ENCODE measurements around the gene DARS1. TPM values are rescaled to one million over a fixed set of nuclear protein-coding genes. Genes with fewer than 3 reads are reported as not detected.

Gene DARS1
- total RNA-seq, 1 experiment from 2014 or later, result 85.3 TPM

- H3K4me1 ChIP-seq (ENCODE audit: control insufficient read depth, insufficient read depth, low read length), result peaks cover 9% of the 10 kb centered on the region; the same call in 1 of the 2 replicates
These were observed 109.8 kb downstream of the DARS1 start for GRCh38 chr2:135875491-135876065.

GRCh38 chr2:135874777-135875365 lies 110.6 kb downstream of the DARS1 start:
- intact Hi-C loops (cut with micrococcal nuclease; ENCODE audit: unreplicated experiment), result no loop called here
- CTCF ChIA-PET, result interaction anchor here (0.6 kb wide), 1 partner anchor 1259 kb away, joined by 3 read pairs; no protein-coding TSS in a partner anchor
- no peaks in the 10 kb centered on the region for H3K27me3 ChIP-seq (ENCODE audit: control insufficient read depth, insufficient read depth, low read length)
- peak overlapping the region; percentile 68 to 78 for H3K4me3 ChIP-seq (ENCODE audit: low read depth in 2 of 2, low read length in 2 of 2)
- POLR2A ChIA-PET, result no interaction called here
- peaks cover 2% of the 10 kb centered on the region; the same call in 1 of the 2 replicates for H3K36me3 ChIP-seq (ENCODE audit: control insufficient read depth, insufficient read depth, low read length)
- in situ Hi-C loops (cut with HindIII; ENCODE audit: low pct_unique_long_range_greater_than_20kb, low sequenced_read_pairs), result no loop called here
- H3K9me3 ChIP-seq (ENCODE audit: control insufficient read depth, insufficient read depth, low read depth, low read length), result no peaks in the 10 kb centered on the region
- TF ChIP-seq, protein P1, sequence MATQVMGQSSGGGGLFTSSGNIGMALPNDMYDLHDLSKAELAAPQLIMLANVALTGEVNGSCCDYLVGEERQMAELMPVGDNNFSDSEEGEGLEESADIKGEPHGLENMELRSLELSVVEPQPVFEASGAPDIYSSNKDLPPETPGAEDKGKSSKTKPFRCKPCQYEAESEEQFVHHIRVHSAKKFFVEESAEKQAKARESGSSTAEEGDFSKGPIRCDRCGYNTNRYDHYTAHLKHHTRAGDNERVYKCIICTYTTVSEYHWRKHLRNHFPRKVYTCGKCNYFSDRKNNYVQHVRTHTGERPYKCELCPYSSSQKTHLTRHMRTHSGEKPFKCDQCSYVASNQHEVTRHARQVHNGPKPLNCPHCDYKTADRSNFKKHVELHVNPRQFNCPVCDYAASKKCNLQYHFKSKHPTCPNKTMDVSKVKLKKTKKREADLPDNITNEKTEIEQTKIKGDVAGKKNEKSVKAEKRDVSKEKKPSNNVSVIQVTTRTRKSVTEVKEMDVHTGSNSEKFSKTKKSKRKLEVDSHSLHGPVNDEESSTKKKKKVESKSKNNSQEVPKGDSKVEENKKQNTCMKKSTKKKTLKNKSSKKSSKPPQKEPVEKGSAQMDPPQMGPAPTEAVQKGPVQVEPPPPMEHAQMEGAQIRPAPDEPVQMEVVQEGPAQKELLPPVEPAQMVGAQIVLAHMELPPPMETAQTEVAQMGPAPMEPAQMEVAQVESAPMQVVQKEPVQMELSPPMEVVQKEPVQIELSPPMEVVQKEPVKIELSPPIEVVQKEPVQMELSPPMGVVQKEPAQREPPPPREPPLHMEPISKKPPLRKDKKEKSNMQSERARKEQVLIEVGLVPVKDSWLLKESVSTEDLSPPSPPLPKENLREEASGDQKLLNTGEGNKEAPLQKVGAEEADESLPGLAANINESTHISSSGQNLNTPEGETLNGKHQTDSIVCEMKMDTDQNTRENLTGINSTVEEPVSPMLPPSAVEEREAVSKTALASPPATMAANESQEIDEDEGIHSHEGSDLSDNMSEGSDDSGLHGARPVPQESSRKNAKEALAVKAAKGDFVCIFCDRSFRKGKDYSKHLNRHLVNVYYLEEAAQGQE (IDR thresholded peaks at IDR 0.05; ENCODE audit: insufficient read depth in 1 of 2, low read depth in 2 of 2, low read length in 1 of 2), result no peak
- TF ChIP-seq POLR2AphosphoS5 (IDR thresholded peaks at IDR 0.05; ENCODE audit: low read depth, low read length) (no peak), SIN3A (IDR thresholded peaks at IDR 0.05; ENCODE audit: borderline replicate concordance, insufficient read depth, low read depth, low read length) (no peak), TCF7L2 (IDR thresholded peaks at IDR 0.05; ENCODE audit: low read depth, low read length) (no peak)
- TF ChIP-seq, protein P2, sequence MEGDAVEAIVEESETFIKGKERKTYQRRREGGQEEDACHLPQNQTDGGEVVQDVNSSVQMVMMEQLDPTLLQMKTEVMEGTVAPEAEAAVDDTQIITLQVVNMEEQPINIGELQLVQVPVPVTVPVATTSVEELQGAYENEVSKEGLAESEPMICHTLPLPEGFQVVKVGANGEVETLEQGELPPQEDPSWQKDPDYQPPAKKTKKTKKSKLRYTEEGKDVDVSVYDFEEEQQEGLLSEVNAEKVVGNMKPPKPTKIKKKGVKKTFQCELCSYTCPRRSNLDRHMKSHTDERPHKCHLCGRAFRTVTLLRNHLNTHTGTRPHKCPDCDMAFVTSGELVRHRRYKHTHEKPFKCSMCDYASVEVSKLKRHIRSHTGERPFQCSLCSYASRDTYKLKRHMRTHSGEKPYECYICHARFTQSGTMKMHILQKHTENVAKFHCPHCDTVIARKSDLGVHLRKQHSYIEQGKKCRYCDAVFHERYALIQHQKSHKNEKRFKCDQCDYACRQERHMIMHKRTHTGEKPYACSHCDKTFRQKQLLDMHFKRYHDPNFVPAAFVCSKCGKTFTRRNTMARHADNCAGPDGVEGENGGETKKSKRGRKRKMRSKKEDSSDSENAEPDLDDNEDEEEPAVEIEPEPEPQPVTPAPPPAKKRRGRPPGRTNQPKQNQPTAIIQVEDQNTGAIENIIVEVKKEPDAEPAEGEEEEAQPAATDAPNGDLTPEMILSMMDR (IDR thresholded peaks at IDR 0.05), result no peak
- H3K4me1 ChIP-seq (ENCODE audit: control insufficient read depth, insufficient read depth, low read length), result peaks cover 9% of the 10 kb centered on the region; the same call in 1 of the 2 replicates
- no peak overlapping the region; the same call in 1 of the 2 replicates for H3K27ac ChIP-seq (ENCODE audit: low read length)
- BruUV-seq (replicated peaks), result no TSS peak
- ATAC-seq (no peak), DNase-seq (ENCODE audit: low read depth, low spot score) (no peak)

More at GRCh38 chr2:135875491-135876065, 109.8 kb downstream of the DARS1 start:
- Histone ChIP-seq H3K9me3 (ENCODE audit: control insufficient read depth, insufficient read depth, low read depth, low read length) (no peaks in the 10 kb centered on the region), H3K27me3 (ENCODE audit: control insufficient read depth, insufficient read depth, low read length) (no peaks in the 10 kb centered on the region), H3K4me3 (ENCODE audit: low read depth in 2 of 2, low read length in 2 of 2) (peak overlapping the region; percentile 68 to 78), H3K36me3 (ENCODE audit: control insufficient read depth, insufficient read depth, low read length) (no peaks in the 10 kb centered on the region; the same call in 1 of the 2 replicates), H3K27ac (ENCODE audit: low read length) (peak overlapping the region; percentile 66)
- DNase-seq (ENCODE audit: low read depth, low spot score) (no peak), ATAC-seq (peak; percentile 79)
- CTCF ChIA-PET, result interaction anchor here (0.6 kb wide), 1 partner anchor 1259 kb away, joined by 3 read pairs; no protein-coding TSS in a partner anchor
- BruUV-seq (replicated peaks), result no TSS peak
- intact Hi-C loops (cut with micrococcal nuclease; ENCODE audit: unreplicated experiment), result no loop called here
- in situ Hi-C loops (cut with HindIII; ENCODE audit: low pct_unique_long_range_greater_than_20kb, low sequenced_read_pairs), result no loop called here
- TF ChIP-seq, protein P2 (IDR thresholded peaks at IDR 0.05), result no peak
- TF ChIP-seq POLR2AphosphoS5 (IDR thresholded peaks at IDR 0.05; ENCODE audit: low read depth, low read length), result no peak
- TF ChIP-seq SIN3A (IDR thresholded peaks at IDR 0.05; ENCODE audit: borderline replicate concordance, insufficient read depth, low read depth, low read length), result no peak
- no peak for TF ChIP-seq TCF7L2 (IDR thresholded peaks at IDR 0.05; ENCODE audit: low read depth, low read length)
- TF ChIP-seq, protein P1 (IDR thresholded peaks at IDR 0.05; ENCODE audit: insufficient read depth in 1 of 2, low read depth in 2 of 2, low read length in 1 of 2), result no peak
- POLR2A ChIA-PET, result interaction anchor here (1.0 to 1.1 kb wide), 2 partner anchors 10 to 110 kb away, joined by 3 to 4 read pairs; no protein-coding TSS in a partner anchor
